ENCODE measurements around the gene MSI2. TPM values are rescaled to one million over a fixed set of nuclear protein-coding genes. Genes with fewer than 3 reads are reported as not detected.

The MSI2 gene
- total RNA-seq, 1 donor = 46.6 TPM

GRCh38 chr17:57444682-57445450, 188.5 kb downstream of the MSI2 start:
- H3K9me3 ChIP-seq (ENCODE audit: low read depth, low read length) = no peaks in the 10 kb centered on the region
- H3K27me3 ChIP-seq (ENCODE audit: insufficient read depth, low read length) = no peaks in the 10 kb centered on the region
- H3K4me3 ChIP-seq (ENCODE audit: low read length) = no peak overlapping the region
- peaks cover 78% of the 10 kb centered on the region for H3K4me1 ChIP-seq (ENCODE audit: insufficient read depth, low read length)

DNA sequence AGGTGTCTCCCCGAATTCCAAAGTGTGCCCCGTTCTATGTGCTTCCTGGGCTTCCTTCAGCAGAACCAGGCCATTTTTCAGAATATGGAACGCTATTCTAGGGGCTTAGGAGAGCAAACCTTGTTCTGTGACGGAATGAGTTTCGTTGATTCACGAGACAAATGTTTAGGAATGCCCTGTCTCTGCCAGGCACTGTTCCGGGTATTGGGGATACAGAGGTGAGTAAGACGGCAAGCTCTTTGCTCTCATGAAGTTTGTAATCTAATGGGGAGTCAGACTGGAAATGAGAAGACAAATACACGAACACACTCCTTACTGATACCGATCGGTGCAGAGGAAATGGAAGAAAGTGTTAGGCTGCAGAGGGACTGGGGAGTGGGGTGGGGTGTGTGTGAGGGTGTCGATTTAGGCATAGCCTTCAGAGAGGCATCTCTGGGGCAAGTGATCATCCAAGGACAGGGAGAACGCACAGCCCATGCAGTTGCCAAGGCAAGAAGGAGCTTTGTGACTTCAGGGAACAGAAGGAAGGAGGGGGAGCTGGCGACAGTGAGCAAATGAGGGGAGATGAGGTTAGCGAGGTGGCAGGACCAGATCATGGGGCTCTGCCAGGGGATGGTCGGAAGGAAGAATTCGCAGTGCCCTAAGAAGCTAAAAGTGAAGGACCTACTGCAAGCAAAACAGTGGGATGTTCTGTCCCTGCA, 189.6 kb downstream of the MSI2 start:
- H3K27me3 ChIP-seq (ENCODE audit: insufficient read depth, low read length) = no peaks in the 10 kb centered on the region
- no peaks in the 10 kb centered on the region for H3K9me3 ChIP-seq (ENCODE audit: low read depth, low read length)
- H3K4me1 ChIP-seq (ENCODE audit: insufficient read depth, low read length) = peaks cover 69% of the 10 kb centered on the region
- no peak overlapping the region for H3K4me3 ChIP-seq (ENCODE audit: low read length)

- Histone ChIP-seq H3K9me3 (ENCODE audit: low read depth, low read length) (no peaks in the 10 kb centered on the region), H3K27me3 (ENCODE audit: insufficient read depth, low read length) (no peaks in the 10 kb centered on the region), H3K4me3 (ENCODE audit: low read length) (no peak overlapping the region), H3K4me1 (ENCODE audit: insufficient read depth, low read length) (peaks cover 68% of the 10 kb centered on the region)
Observed at GRCh38 chr17:57447357-57447989, 191.2 kb downstream of the MSI2 start.

DNA sequence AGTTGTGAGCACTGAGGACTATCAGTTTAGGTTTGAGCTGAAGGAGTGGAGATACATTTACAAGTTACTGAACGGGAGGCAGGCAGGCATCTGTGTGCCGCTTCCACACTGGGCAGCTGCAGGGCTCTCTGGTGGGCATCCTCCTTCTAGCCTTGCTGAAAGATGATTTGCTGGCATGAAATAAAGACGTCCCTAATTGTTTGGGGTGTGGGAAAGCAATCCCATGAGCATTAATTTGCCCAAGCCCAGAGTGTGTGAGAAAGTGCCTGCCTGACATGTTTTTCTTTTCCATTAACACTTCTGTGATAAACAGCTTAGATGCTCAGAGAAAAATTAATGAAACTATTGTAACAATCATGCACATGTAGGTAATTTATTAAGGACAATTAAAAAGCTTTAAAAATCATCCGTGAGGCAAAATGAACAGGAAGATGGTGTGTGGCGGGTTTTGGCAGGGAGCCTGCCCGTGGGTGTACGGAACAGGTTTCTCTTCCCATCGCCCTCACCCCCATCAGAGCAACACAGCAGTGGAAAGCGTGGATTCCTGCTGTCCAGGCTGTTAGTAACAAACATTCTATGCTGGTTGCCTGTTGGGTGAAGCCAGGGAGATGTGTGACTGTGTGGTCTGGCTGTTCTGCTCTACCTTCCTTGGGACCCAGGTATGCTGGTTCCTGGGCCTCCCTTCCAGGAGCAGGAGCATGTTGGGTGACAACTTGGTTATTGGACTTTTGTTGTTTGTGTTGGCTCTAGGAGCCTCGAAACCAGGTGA, 191.9 kb downstream of the MSI2 start:
- Histone ChIP-seq H3K4me1 (ENCODE audit: insufficient read depth, low read length) (peaks cover 63% of the 10 kb centered on the region), H3K9me3 (ENCODE audit: low read depth, low read length) (no peaks in the 10 kb centered on the region), H3K27me3 (ENCODE audit: insufficient read depth, low read length) (no peaks in the 10 kb centered on the region), H3K4me3 (ENCODE audit: low read length) (no peak overlapping the region)

DNA sequence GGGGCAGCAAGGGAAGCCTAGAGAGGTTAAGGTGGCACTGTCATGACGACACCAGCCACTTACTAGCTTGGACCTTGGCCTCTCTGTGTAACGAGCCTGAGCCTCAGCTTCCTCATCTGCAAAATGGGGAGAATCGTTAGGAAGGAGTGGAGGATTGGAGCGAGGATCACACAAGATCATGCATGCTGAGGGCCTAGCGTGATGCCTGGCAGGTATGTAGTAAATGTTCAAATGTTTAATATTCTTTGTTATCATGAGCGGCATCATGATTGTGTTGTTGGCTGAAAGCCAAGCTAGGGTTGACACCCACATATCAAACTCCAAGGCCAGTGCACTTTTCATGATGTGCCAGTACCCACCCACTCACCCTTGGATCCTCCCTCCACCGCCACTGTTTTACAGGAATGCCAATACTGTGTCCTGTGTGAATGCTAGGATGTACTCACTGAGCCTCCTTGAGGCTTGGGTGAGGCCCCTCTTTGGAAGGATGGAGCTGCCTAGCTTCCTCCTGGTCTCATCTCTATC, 192.5 kb downstream of the MSI2 start:
- no peak overlapping the region for H3K4me3 ChIP-seq (ENCODE audit: low read length)
- no peaks in the 10 kb centered on the region for H3K9me3 ChIP-seq (ENCODE audit: low read depth, low read length)
- H3K27me3 ChIP-seq (ENCODE audit: insufficient read depth, low read length) = no peaks in the 10 kb centered on the region
- H3K4me1 ChIP-seq (ENCODE audit: insufficient read depth, low read length) = peaks cover 63% of the 10 kb centered on the region

DNA sequence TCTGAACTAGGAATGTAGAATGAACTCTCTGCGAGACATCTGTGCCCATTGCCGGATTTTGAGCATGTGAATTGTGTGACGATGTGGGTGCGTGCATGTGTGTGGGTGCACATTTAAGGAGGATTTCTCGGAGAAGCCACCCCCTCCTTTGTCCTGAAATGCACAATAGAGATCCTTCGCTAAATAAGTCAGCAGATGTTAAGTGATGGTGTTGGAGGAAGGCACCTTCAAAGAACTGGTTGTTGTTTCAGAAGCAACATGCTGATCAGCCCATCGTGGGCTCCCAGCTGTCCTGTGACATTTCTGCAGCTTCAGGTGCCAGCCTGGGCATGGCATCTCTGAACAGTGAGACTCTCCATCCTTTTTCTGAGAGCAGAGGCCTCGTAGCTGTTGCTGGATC, 194.9 kb downstream of the MSI2 start:
- no peak overlapping the region for H3K4me3 ChIP-seq (ENCODE audit: low read length)
- H3K9me3 ChIP-seq (ENCODE audit: low read depth, low read length) = no peaks in the 10 kb centered on the region
- H3K27me3 ChIP-seq (ENCODE audit: insufficient read depth, low read length) = no peaks in the 10 kb centered on the region
- H3K4me1 ChIP-seq (ENCODE audit: insufficient read depth, low read length) = peaks cover 64% of the 10 kb centered on the region

GRCh38 chr17:57451643-57452042, 195.3 kb downstream of the MSI2 start:
- H3K4me3 ChIP-seq (ENCODE audit: low read length) = no peak overlapping the region
- H3K4me1 ChIP-seq (ENCODE audit: insufficient read depth, low read length) = peaks cover 63% of the 10 kb centered on the region
- H3K9me3 ChIP-seq (ENCODE audit: low read depth, low read length) = no peaks in the 10 kb centered on the region
- H3K27me3 ChIP-seq (ENCODE audit: insufficient read depth, low read length) = no peaks in the 10 kb centered on the region

DNA sequence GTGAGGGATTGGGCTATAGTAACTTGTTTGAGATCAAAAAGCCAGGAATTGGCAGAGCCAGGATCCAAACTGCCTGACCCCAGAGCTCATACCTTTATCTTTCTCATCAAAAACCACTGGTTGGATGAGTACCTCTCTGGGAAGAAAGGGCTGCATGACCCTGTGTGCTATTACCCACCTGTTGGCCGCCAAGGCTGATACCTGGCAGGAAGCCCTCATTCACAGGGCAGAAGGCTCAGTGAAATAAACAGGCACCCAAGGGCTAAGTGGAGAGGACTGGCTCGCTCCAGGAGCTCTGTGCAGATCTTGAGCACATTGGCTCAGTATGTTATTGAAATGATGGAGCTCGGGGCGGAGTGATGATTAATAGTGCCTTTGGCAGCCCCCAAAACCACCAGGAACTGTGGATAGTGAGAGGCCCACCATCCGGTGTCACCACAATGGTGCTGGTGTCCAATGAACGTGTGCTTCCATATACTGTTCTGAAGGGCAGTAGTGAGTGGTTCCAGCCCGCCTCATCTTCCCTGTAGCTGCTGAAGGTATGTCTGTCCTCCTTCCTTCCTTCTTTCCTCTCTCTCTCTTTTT, 197.6 kb downstream of the MSI2 start:
- Histone ChIP-seq H3K4me3 (ENCODE audit: low read length) (no peak overlapping the region), H3K27me3 (ENCODE audit: insufficient read depth, low read length) (no peaks in the 10 kb centered on the region), H3K4me1 (ENCODE audit: insufficient read depth, low read length) (peaks cover 47% of the 10 kb centered on the region)

DNA sequence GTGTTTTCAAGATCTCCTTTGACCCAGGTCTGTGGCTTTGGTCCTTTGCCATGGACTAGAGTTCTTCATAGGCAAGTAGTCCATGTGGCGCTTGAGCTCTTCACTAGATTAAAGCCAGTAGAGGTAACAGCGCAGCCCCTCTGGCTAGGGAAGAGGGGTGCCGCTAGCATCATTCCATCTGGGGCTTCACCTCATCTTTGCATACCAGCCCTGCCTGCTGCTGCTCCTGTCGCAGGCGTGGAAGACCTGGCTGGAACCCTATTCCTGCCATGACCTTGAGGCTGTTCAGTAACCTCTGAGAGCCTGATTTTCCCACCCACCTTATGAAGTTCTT, 198.4 kb downstream of the MSI2 start:
- Histone ChIP-seq H3K4me1 (ENCODE audit: insufficient read depth, low read length) (peaks cover 52% of the 10 kb centered on the region), H3K27me3 (ENCODE audit: insufficient read depth, low read length) (no peaks in the 10 kb centered on the region), H3K4me3 (ENCODE audit: low read length) (no peak overlapping the region), H3K9me3 (ENCODE audit: low read depth, low read length) (no peaks in the 10 kb centered on the region)

More for the DNA sequence above, 197.6 kb downstream of the MSI2 start:
- no peaks in the 10 kb centered on the region for H3K9me3 ChIP-seq (ENCODE audit: low read depth, low read length)

- H3K4me1 ChIP-seq (ENCODE audit: insufficient read depth, low read length) = peaks cover 52% of the 10 kb centered on the region
- no peak overlapping the region for H3K4me3 ChIP-seq (ENCODE audit: low read length)
- H3K27me3 ChIP-seq (ENCODE audit: insufficient read depth, low read length) = no peaks in the 10 kb centered on the region
- no peaks in the 10 kb centered on the region for H3K9me3 ChIP-seq (ENCODE audit: low read depth, low read length)
Observed at GRCh38 chr17:57455063-57455914, 199.0 kb downstream of the MSI2 start.

DNA sequence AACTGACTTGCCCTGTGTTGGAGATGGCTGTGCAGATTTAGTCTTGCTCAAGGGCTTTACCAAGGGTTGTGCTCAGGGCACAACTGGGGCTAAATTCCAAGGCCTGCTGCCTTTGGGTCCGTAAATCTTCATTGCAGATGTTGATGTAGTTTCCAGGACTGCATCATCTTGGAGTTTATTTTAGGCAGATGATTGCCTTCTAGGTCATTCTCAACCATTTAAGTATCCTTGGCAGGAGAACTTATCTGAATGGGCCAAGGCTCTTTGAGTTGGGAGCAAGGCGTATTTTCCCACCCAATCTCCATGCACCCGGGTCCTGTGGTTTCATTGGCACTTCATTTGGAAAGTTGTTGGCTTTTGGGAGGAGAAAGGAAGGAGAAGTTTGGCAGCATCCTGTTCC, 200.3 kb downstream of the MSI2 start:
- Histone ChIP-seq H3K27me3 (ENCODE audit: insufficient read depth, low read length) (no peaks in the 10 kb centered on the region), H3K4me1 (ENCODE audit: insufficient read depth, low read length) (peaks cover 48% of the 10 kb centered on the region), H3K9me3 (ENCODE audit: low read depth, low read length) (no peaks in the 10 kb centered on the region), H3K4me3 (ENCODE audit: low read length) (no peak overlapping the region)

- Histone ChIP-seq H3K4me3 (ENCODE audit: low read length) (no peak overlapping the region), H3K4me1 (ENCODE audit: insufficient read depth, low read length) (peaks cover 43% of the 10 kb centered on the region), H3K27me3 (ENCODE audit: insufficient read depth, low read length) (no peaks in the 10 kb centered on the region), H3K9me3 (ENCODE audit: low read depth, low read length) (no peaks in the 10 kb centered on the region)
Observed at GRCh38 chr17:57457188-57457587, 200.9 kb downstream of the MSI2 start.

- H3K4me1 ChIP-seq (ENCODE audit: insufficient read depth, low read length) = peaks cover 32% of the 10 kb centered on the region
- H3K27me3 ChIP-seq (ENCODE audit: insufficient read depth, low read length) = no peaks in the 10 kb centered on the region
- H3K4me3 ChIP-seq (ENCODE audit: low read length) = no peak overlapping the region
- H3K9me3 ChIP-seq (ENCODE audit: low read depth, low read length) = no peaks in the 10 kb centered on the region
Observed at GRCh38 chr17:57458718-57459285, 202.5 kb downstream of the MSI2 start.
